Progenitor cell of endocrine pancreas (in vitro differentiated cells): ENCODE measurements around the gene NECTIN3. TPM values are rescaled to one million over a fixed set of nuclear protein-coding genes. Genes with fewer than 3 reads are reported as not detected.

Experiments used
- DNase-seq: peaks from one replicate; pipeline ENCODE4 v3.0.0; 2021; ENCODE audit warnings: low spot score; ENCODE audit not compliant: unreplicated experiment
- H3K27ac Mint-ChIP-seq: 2 replicates; pipeline ENCODE4 v1.8.0; 2021; ENCODE audit warnings: mild to moderate bottlenecking, moderate library complexity, mixed read lengths
- H3K27me3 Mint-ChIP-seq: 2 replicates; pipeline ENCODE4 v1.8.0; 2021; ENCODE audit warnings: mixed read lengths
- H3K36me3 Mint-ChIP-seq: 2 replicates; pipeline ENCODE4 v1.8.0; 2022; ENCODE audit warnings: mixed read lengths; ENCODE audit not compliant: insufficient read depth
- H3K4me1 Mint-ChIP-seq: 2 replicates; pipeline ENCODE4 v1.8.0; 2021; ENCODE audit warnings: low read depth, mixed read lengths
- H3K4me3 Mint-ChIP-seq: 2 replicates; pipeline ENCODE4 v1.8.0; 2021; ENCODE audit warnings: low read depth, mild to moderate bottlenecking, moderate library complexity, mixed read lengths
- H3K9me3 Mint-ChIP-seq: 2 replicates; pipeline ENCODE4 v1.8.0; 2021; ENCODE audit warnings: low read depth, mixed read lengths
- total RNA-seq: library from RNA; stranded (reverse); gene quantifications from 2 replicates; pipeline ENCODE4 v1.2.1, GENCODE V29; 2021
- TF ChIP-seq, protein P1 (sequence below): fragments of 200-600 bp; sonication (generic); IDR thresholded peaks from one replicate; pipeline ENCODE4 v1.5.0; 2021; ENCODE audit warnings: antibody characterized with exemption, mild to moderate bottlenecking; ENCODE audit not compliant: unreplicated experiment

NECTIN3 gene
- total RNA-seq, 1 donor from 2014 or later = 46.5 TPM

DNA sequence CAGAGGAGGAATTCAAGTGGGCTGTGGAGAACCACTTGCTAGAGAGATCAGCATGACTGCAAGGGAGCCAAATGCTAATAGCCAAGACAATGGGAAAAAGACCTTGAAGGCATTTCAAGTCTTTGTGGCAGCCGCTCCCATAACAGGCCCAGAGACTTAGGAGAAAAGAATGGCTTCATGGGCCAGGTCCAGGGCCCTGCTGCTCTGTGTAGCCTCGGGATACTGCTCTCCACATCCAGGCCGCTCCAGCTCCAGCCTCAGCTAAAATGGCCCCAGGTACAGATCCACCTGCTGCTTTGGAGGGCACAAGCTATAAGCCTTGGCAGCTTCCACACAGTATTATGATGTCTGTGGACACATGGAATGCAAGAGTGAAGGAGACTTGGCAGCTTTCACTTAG lies 157.7 kb downstream of the NECTIN3 start:
- no peaks in the 10 kb centered on the region for H3K27me3 Mint-ChIP-seq
- H3K9me3 Mint-ChIP-seq = no peaks in the 10 kb centered on the region
- no peaks in the 10 kb centered on the region for H3K4me1 Mint-ChIP-seq
- no peak overlapping the region for H3K27ac Mint-ChIP-seq
- H3K4me3 Mint-ChIP-seq = no peak overlapping the region
- no peak for DNase-seq
- no peaks in the 10 kb centered on the region for H3K36me3 Mint-ChIP-seq
- TF ChIP-seq, protein P1, sequence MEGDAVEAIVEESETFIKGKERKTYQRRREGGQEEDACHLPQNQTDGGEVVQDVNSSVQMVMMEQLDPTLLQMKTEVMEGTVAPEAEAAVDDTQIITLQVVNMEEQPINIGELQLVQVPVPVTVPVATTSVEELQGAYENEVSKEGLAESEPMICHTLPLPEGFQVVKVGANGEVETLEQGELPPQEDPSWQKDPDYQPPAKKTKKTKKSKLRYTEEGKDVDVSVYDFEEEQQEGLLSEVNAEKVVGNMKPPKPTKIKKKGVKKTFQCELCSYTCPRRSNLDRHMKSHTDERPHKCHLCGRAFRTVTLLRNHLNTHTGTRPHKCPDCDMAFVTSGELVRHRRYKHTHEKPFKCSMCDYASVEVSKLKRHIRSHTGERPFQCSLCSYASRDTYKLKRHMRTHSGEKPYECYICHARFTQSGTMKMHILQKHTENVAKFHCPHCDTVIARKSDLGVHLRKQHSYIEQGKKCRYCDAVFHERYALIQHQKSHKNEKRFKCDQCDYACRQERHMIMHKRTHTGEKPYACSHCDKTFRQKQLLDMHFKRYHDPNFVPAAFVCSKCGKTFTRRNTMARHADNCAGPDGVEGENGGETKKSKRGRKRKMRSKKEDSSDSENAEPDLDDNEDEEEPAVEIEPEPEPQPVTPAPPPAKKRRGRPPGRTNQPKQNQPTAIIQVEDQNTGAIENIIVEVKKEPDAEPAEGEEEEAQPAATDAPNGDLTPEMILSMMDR = no peak

DNA sequence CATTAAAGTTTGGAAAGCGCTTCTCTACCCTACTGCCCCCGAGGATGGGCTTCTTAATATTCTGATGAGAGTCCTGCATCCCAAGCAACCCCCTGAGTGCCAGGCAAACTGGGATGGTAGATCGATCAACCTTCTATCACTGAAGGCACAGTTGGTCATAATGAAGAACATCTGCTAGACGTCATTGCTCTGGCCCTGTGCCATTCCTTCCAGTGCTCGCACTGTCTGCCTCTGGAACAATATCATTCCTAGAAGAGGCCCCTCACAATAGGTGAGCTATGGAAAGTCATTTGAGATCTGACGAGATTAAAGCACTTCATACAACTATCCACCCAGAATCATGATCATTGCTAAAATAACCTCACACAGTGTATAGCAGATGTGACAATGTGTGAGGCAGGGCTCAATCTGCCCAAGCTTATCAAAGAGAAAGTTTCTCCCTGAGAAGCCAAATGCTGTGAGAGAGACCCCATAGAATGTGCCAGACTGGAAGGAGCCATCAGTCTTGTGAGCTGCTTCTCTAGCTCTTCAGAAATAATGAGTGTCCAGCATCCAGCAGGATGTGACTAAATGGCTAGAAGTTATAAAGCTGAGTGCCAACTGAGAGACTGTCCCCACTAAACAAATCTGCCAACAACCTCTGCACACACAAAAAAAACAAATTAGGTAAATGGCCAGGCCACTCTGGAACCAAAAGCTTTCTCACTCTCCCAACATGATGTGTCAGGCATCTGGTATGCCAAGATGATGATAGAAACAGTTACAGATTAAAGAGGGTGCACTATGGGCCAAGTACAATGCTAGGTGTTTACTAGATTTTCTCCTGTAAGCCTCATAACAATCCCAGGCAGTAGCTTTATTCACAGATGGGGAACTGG lies 165.5 kb downstream of the NECTIN3 start:
- TF ChIP-seq, protein P1 = no peak
- no peak for DNase-seq
- Mint-ChIP-seq H3K27me3 (no peaks in the 10 kb centered on the region), H3K36me3 (no peaks in the 10 kb centered on the region), H3K9me3 (peaks cover 5% of the 10 kb centered on the region), H3K4me3 (no peak overlapping the region), H3K27ac (no peak overlapping the region), H3K4me1 (no peaks in the 10 kb centered on the region)

DNA sequence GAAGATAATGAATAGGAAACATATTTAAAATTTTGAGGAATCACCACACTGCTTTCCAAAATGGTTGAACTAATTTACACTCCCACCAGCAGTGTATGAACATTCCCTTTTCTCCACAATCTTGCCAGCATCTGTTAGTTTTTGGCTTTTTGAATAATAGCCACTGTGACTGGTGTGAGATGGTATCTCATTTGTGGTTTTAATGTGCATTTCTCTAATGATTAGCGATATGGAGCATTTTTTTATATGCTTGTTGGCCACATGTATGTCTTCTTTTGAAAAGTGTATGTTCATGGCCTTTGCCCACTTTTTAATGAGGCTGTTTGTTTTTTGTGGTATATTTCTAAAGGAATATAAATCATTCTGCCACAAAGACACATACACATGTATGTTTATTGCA lies 166.3 kb downstream of the NECTIN3 start:
- Mint-ChIP-seq H3K9me3 (peaks cover 5% of the 10 kb centered on the region), H3K36me3 (no peaks in the 10 kb centered on the region), H3K27ac (no peak overlapping the region), H3K4me1 (no peaks in the 10 kb centered on the region), H3K27me3 (no peaks in the 10 kb centered on the region), H3K4me3 (no peak overlapping the region)
- TF ChIP-seq, protein P1 = no peak
- DNase-seq = no peak

DNA sequence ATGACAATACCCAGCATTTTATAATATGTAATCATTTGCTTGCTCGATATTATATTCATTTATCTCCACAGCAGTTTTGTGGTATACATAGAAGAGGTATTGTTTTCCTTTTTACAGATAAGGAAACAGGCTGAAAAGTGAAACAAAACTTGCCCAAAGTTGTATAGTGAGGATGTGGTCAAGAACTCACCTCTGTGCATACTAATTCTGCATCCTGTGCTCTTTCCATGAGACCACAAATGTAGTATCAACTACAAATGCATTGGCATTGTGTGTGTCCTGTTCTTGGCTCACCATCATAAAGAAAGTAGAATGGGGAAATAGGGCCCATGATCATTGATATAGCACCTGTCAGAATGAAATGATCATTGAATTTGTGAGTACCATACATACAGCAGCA lies 167.3 kb downstream of the NECTIN3 start:
- Mint-ChIP-seq H3K4me1 (no peaks in the 10 kb centered on the region), H3K27me3 (no peaks in the 10 kb centered on the region), H3K36me3 (no peaks in the 10 kb centered on the region), H3K9me3 (peaks cover 5% of the 10 kb centered on the region), H3K4me3 (no peak overlapping the region), H3K27ac (no peak overlapping the region)
- TF ChIP-seq, protein P1 = no peak
- no peak for DNase-seq

DNA sequence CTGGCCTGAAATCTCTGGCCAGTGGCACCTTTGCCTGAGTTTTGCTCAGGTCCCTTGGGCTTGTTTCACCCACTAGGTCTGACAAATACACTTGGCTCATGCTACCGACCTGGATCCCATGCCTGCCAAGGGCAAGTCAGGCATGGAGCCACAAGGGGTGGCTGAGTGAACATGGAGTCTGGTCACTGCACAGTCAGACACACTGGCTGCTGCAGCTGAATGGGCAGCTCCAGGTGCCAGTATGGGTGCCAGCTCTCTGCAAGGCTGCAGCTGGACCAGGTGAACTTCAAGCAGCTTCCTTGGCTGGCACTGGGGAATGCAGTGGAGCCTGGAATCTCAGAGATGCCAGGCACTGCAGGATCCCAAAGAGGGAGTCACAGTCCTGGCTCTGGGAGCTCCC lies 170.3 kb downstream of the NECTIN3 start:
- H3K27me3 Mint-ChIP-seq = no peaks in the 10 kb centered on the region
- TF ChIP-seq, protein P1 = no peak

More for the DNA sequence above, 170.3 kb downstream of the NECTIN3 start:
- Mint-ChIP-seq H3K4me3 (no peak overlapping the region), H3K9me3 (peaks cover 5% of the 10 kb centered on the region), H3K27ac (no peak overlapping the region), H3K36me3 (no peaks in the 10 kb centered on the region), H3K4me1 (no peaks in the 10 kb centered on the region)
- DNase-seq = no peak
